Measurements from ENCODE around the gene TBC1D14. TPM values are rescaled to one million over a fixed set of nuclear protein-coding genes. Genes with fewer than 3 reads are reported as not detected.
"Not testable (repeated sequence)": the region's sequence is repeated elsewhere in the genome, so short reads cannot be mapped to it uniquely, and the experiment has no call there.

The TBC1D14 gene
- total RNA-seq, 4 donors from 2014 or later = 36.0 to 56.2 (median 41.4) TPM

DNA sequence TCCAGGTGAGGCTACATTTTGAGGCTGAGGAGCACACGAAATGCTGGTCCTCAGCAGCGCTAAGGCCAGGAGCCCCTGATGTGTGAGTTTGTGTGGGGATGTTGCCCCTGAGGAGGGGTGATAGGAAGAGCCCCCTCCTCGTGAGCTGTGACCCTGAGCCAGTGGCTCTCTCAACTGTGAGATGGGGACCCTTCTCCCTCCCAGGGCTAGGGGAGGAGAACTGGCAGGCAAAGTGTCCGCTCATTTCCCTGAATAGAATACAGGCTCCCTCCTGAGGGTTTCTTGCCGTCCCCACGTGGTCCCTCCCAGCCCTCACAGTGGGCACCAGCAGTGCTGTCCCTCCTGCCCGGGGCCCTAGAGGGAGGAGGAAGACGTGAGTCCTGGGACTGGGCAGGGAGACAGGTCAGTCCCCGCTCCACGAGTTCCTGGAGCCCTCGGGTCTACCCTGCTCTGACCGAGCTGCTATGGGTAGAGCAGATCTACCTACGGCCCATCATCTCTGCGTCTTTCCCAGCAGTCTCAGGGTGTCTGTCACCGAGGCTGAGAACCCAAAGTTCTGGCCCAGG lies 21.0 kb upstream of the TBC1D14 start:
- TF ChIP-seq POLR2A (IDR thresholded peaks at IDR 0.05) = no peak
- TF ChIP-seq, protein P1, sequence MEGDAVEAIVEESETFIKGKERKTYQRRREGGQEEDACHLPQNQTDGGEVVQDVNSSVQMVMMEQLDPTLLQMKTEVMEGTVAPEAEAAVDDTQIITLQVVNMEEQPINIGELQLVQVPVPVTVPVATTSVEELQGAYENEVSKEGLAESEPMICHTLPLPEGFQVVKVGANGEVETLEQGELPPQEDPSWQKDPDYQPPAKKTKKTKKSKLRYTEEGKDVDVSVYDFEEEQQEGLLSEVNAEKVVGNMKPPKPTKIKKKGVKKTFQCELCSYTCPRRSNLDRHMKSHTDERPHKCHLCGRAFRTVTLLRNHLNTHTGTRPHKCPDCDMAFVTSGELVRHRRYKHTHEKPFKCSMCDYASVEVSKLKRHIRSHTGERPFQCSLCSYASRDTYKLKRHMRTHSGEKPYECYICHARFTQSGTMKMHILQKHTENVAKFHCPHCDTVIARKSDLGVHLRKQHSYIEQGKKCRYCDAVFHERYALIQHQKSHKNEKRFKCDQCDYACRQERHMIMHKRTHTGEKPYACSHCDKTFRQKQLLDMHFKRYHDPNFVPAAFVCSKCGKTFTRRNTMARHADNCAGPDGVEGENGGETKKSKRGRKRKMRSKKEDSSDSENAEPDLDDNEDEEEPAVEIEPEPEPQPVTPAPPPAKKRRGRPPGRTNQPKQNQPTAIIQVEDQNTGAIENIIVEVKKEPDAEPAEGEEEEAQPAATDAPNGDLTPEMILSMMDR (IDR thresholded peaks at IDR 0.05 in 4 of 5, conservative IDR thresholded peaks at IDR 0.05 in 1 of 5) = no peak
- in situ Hi-C loops (cut with MboI; ENCODE audit: low sequenced_read_pairs in 4 of 4) (loop anchor here in 1 of 4 donors (10.0 kb wide), 1 partner anchor 174 kb away; the partner anchor contains the start of gene BLOC1S4), intact Hi-C loops (cut with DNase I; ENCODE audit: low total_unique reads) (no loop called here)
- no peak overlapping the region for H3K27ac ChIP-seq
- H3K4me3 ChIP-seq = no peak overlapping the region
- no peak for ATAC-seq
- DNase-seq = no peak
- no peaks in the 10 kb centered on the region for H3K27me3 ChIP-seq
- peaks cover 30 to 40% of the 10 kb centered on the region in 2 donors for H3K4me1 ChIP-seq
- H3K9me3 ChIP-seq = no peaks in the 10 kb centered on the region
- H3K36me3 ChIP-seq = peaks cover 0 to 10% of the 10 kb centered on the region in 2 donors

DNA sequence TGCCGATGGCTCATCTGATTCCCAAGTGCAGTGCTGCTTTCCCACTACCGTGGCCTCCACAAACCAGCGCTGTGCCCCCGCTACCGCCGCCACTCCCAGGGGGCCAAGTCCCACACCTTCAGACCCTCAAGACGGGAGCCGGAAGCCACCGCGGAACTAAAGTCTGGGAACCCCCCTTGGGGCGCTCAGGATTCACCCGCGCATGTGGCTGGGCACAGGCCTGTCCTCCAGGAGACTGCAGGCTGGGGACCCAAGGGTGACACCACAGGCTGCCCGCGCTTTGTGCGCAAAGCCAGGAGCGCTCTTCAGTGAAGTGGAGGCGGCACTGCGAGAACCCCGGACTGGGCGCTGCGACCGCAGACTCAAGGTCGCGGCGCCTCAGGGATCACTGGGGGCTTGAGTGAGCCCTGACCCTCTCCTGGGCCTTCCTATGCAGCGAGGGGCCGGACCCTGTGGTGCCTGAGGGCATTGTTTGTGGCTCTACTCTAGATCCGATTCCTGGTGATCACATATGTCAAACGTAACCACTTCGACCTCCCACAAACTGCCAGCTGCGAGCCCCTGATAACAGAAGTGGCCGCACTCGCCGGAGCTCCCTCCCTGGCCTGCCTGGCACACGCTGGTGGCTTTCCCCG lies 20.4 kb upstream of the TBC1D14 start:
- no peak for DNase-seq
- H3K9me3 ChIP-seq = no peaks in the 10 kb centered on the region
- peaks cover 30 to 42% of the 10 kb centered on the region in 2 donors for H3K4me1 ChIP-seq
- no peak for ATAC-seq
- TF ChIP-seq, protein P1 (IDR thresholded peaks at IDR 0.05 in 4 of 5, conservative IDR thresholded peaks at IDR 0.05 in 1 of 5) = no peak
- TF ChIP-seq POLR2A (IDR thresholded peaks at IDR 0.05) = no peak
- intact Hi-C loops (cut with DNase I; ENCODE audit: low total_unique reads) = no loop called here
- no peaks in the 10 kb centered on the region for H3K27me3 ChIP-seq
- in situ Hi-C loops (cut with MboI; ENCODE audit: low sequenced_read_pairs in 4 of 4) = loop anchor here in 1 of 4 donors (10.0 kb wide), 1 partner anchor 174 kb away; the partner anchor contains the start of gene BLOC1S4
- H3K36me3 ChIP-seq = peaks cover 0 to 3% of the 10 kb centered on the region in 2 donors
- no peak overlapping the region for H3K27ac ChIP-seq
- H3K4me3 ChIP-seq = no peak overlapping the region

GRCh38 chr4:6889736-6890324 lies 19.8 kb upstream of the TBC1D14 start:
- H3K36me3 ChIP-seq = no peaks in the 10 kb centered on the region
- intact Hi-C loops (cut with DNase I; ENCODE audit: low total_unique reads) (no loop called here), in situ Hi-C loops (cut with MboI; ENCODE audit: low sequenced_read_pairs in 4 of 4) (loop anchor here in 1 of 4 donors (10.0 kb wide), 1 partner anchor 175 kb away; the partner anchor contains the start of gene BLOC1S4)
- TF ChIP-seq, protein P1 (IDR thresholded peaks at IDR 0.05 in 4 of 5, conservative IDR thresholded peaks at IDR 0.05 in 1 of 5) = no peak
- TF ChIP-seq POLR2A (IDR thresholded peaks at IDR 0.05) = no peak
- DNase-seq = no peak
- no peak overlapping the region for H3K27ac ChIP-seq
- H3K4me3 ChIP-seq = no peak overlapping the region
- ATAC-seq = no peak
- H3K27me3 ChIP-seq = no peaks in the 10 kb centered on the region
- no peaks in the 10 kb centered on the region for H3K9me3 ChIP-seq
- peaks cover 30 to 42% of the 10 kb centered on the region in 2 donors for H3K4me1 ChIP-seq

DNA sequence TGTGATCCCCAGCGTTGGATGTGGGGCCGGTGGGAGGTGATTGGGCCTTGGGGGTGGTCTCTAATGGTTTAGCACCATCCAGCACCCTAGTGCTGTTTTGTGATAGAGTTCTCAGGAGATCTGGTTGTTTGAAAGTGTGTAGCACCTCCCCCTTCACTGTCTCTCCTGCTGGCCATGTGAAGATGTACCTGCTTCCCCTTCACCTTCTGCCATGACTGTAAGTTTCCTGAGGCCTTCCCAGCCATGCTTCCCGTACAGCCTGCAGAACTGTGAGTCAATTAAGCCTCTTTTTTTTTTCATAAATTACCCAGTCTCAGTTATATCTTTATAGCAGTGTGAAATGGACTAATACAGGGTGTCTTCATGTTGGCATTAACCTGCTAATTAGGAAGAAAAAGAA lies 19.3 kb upstream of the TBC1D14 start:
- Histone ChIP-seq H3K4me1 (peaks cover 28 to 41% of the 10 kb centered on the region in 2 donors), H3K36me3 (no peaks in the 10 kb centered on the region), H3K27me3 (no peaks in the 10 kb centered on the region), H3K9me3 (no peaks in the 10 kb centered on the region), H3K4me3 (no peak overlapping the region), H3K27ac (no peak overlapping the region)
- in situ Hi-C loops (cut with MboI; ENCODE audit: low sequenced_read_pairs in 4 of 4) = no loop called here
- DNase-seq (no peak), ATAC-seq (no peak)
- intact Hi-C loops (cut with DNase I; ENCODE audit: low total_unique reads) = no loop called here
- TF ChIP-seq POLR2A (IDR thresholded peaks at IDR 0.05) = no peak
- TF ChIP-seq, protein P1 (IDR thresholded peaks at IDR 0.05 in 4 of 5, conservative IDR thresholded peaks at IDR 0.05 in 1 of 5) = no peak

DNA sequence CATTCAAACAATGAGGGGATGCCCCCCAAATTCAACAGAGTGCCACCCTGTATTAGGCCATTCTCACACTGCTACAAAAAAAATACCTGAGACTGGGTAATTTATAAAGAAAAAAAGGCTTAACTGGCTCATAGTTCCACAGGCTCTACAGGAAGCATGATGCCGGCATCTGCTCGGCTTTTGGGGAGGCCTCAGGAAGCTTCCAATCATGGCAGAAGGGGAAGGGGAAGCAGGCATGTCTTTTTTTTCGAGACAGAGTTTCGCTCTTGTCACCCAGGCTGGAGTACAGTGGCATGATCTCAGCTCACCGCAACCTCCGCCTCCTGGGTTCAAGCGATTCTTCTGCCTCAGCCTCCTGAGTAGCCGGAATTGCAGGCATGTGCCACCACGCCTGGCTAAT lies 18.7 kb upstream of the TBC1D14 start:
- in situ Hi-C loops (cut with MboI; ENCODE audit: low sequenced_read_pairs in 4 of 4); H3K9me3 ChIP-seq; H3K27me3 ChIP-seq; H3K36me3 ChIP-seq; ATAC-seq; H3K4me3 ChIP-seq; intact Hi-C loops (cut with DNase I; ENCODE audit: low total_unique reads); DNase-seq: not testable (repeated sequence)
- H3K4me1 ChIP-seq = peaks cover 22 to 35% of the 10 kb centered on the region in 2 donors
- H3K27ac ChIP-seq = peak overlapping the region in 2 of 4 donors; percentile 55 to 76

Data from gastrocnemius medialis (tissue), 4 donors.